Fibroblast of peridontal ligament (primary cell): Measurements from ENCODE around the gene ARL2BP.

Experiments
- DNase-seq: peaks from one replicate; pipeline ENCODE4 v3.0.0-alpha.2; 2010; ENCODE audit errors: extremely low read depth

ARL2BP gene

GRCh38 chr16:57235128-57236021 lies 9.7 kb upstream of the ARL2BP start:
- peak; percentile 40 for DNase-seq

- DNase-seq = no peak
These were observed 9.1 kb upstream of the ARL2BP start for GRCh38 chr16:57236022-57236350.

DNA sequence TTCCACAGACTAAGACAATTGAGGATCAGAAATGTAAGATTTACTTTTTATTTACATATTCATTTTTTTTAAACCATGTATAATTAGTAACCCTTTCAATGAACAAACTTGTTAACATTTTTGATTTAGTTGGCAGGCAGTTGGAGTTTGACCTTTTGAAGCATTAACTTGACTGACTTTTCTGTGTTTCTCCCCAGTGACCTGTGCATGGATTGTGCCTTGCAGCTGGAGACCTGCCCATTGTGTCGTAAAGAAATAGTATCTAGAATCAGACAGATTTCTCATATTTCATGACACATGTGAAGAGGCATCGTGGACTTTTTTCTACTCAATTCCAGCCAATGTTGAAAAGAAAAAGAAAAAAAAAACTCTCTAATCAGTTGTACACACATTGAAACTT lies 6.4 kb upstream of the ARL2BP start:
- no peak for DNase-seq

DNA sequence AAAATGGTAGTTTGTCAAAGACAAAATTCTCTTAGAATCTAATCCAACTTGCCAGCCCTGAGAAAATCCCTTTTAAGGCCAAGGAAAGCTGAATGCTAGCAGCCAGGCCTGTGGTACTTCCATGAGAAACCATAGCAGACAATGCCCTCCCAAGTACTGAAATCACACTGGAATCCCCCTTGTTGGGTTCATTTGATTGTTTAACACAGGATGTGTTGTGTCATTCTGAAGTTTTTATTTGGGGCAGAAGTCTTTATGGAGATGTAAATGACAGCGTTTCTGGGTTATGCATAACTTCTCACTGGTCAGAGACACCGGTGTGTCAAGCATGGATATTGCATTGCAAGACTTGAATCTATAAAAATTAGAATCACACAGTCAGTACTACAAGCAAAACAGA lies 6.0 kb upstream of the ARL2BP start:
- DNase-seq = no peak

GRCh38 chr16:57240851-57241250 lies 4.2 kb upstream of the ARL2BP start:
- DNase-seq = no peak

DNA sequence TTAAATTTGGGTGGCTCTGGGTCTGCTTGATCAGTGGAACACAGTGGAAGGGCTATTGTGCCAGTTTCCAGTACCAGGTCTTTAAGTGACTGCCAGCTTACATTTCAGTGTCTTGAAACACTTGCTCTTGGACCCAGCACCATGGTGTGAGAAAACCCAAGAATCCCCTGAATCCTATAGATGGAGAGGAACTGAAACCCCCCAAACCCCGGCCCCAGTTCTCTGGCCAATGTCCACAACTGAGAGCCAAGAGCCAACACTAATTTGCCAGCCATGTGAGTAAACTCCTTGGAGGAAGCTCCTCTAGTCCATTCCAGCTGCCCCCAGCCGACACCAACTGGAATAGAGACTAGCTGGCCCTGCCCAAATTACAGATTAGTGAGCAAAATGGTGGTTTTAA lies 2.4 kb upstream of the ARL2BP start:
- no peak for DNase-seq

DNA sequence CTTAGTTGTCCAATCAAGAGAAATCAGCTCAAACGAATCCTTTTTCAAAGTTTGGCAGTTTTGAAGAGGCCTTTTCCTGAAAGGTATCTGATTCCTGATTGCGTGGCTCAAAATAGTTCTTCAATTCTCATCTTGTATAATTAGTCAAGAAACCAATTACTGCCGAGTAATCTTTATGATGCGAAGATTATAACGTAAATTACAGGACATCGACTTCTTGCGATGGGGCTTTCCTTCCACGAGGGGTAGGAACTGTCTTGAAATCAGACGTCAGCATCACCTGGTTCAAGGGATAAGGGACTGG lies 644 bp upstream of the ARL2BP start:
- DNase-seq = no peak

- peak; percentile 24 for DNase-seq
These were observed 534 bp downstream of the ARL2BP start for GRCh38 chr16:57245472-57246113.

DNA sequence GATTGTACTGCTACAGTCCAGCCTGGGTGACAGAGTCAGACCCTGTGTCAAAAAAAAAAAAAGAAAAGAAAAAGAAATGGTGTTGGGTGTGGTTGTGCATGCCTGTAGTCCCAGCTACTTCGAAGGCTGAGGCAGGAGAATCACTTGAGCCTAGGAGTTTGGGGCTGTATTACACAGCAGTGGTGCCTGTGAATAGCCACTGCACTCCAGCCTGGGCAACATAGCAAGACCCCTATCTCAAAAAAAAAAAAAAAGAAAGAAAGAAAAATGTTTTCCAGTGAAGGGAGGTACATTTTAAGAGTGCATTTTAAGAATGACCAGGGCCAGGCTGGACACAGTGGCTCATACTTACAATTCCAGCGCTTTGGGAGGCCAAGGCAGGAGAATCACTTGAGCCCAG lies 6.3 kb downstream of the ARL2BP start:
- no peak for DNase-seq

GRCh38 chr16:57252148-57252721 lies 7.2 kb downstream of the ARL2BP start:
- DNase-seq = no peak

DNA sequence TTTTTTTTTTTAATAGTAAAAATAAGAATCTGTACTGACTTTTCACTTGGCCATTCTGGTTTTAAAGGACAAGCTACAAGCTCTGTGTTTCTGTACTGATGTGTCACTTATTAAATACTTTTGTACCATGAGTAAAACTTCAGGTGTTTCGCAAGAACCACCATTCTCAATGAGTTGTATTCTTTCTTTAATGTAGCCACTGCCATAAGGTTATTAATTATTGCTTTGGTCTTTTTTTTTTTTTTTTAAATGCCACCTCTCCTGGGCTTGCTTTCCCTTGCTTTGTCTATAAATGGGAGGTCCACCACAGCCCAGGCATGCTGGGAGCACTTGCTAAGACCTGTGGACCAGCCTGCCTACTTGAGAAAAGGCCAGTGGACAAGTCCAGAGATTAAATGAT lies 8.4 kb downstream of the ARL2BP start:
- no peak for DNase-seq

- no peak for DNase-seq
These were observed 10.8 kb downstream of the ARL2BP start for GRCh38 chr16:57255686-57256415.

- DNase-seq = no peak
These were observed 11.7 kb downstream of the ARL2BP start for GRCh38 chr16:57256601-57257395.

DNA sequence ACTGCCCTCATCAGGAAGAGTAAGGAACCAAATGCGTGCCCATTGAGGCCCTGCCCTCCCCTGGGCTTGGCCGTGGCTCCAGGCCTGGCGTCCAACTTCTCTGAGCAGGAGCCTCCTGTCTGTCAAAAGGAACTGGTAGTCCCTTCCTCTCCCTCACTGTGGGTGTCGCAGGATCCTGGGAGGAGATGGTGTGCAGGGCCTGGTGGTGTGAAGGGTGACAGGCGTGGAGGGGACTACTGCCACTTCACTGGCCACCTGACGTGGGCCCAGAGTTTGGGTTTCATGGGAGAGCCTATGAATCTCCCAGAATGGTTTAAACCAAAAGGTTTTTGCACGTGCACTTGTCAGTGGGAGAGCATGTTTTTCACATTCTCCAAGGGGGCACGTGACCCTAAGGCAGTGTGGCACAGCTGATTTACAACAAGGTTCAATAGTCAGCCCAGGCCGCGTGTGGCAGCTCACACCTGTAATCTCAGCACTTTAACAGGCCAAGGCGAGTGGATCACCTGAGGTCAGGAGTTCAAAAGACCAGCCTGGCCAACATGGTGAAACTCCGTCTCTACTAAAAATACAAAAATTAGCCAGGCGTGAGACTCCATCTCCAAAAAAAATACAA lies 12.5 kb downstream of the ARL2BP start:
- DNase-seq = no peak

DNA sequence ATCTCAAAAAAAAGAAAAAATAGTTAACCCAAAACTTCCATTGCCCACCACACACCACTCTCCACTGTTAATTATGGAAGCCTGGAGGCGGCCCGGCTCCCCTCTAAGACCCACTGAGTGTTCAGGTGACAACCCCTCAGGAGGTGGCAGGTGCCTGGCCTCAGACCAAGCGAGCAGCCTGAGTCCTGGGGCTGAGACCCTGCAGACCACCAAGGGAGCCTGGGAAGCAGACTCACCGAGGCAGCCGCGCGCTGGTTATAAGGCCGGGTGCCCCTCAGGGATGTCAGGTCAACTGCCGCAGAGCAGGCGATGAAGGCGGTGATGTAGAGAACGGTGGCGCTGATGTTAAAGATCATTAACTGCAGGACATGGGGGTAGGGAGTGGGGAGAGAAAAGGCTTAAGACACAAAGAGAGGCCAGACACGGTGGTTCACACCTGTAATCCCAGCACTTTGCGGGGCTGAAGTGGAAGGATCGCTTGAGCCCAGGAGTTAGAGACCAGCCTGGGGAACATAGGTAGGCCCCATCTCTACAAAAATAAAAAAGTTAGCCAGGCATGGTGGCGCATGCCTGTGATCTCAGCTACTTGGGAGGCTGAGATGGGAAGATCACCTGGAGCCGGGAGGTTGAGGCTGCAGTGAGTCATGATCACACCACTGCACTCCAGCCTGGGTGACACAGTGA lies 13.3 kb downstream of the ARL2BP start:
- no peak for DNase-seq

DNA sequence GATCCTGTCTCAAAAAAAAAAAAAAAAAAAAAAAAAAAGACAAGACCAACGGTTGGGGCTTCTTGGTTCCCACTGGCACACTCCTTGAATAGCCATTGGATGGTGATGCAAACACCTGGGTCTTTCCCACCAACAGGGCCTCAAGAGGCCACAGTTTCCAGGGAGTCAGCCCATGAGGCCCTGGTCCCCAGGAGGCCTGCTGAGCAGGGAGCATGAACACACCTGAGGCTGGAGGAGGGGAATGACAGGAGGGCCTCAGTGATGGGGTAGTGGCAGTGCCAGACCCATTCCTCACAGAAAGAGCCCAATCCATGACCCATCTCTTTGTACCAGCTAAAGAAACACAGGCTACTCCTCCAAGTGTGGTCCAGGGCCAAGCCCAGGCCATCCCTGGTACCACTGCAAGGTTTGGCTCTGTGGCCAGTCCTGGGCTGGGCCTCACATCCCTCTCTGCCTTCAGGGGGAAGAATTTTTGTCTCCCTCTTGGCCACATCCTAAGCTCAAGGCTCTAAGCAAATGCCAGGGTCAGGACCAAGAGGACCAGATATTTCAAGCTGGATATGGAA lies 13.9 kb downstream of the ARL2BP start:
- no peak for DNase-seq

- DNase-seq = peak; percentile 67
These were observed 15.4 kb downstream of the ARL2BP start for GRCh38 chr16:57260294-57260929.

GRCh38 chr16:57261806-57262205 lies 16.7 kb downstream of the ARL2BP start:
- DNase-seq = no peak

DNA sequence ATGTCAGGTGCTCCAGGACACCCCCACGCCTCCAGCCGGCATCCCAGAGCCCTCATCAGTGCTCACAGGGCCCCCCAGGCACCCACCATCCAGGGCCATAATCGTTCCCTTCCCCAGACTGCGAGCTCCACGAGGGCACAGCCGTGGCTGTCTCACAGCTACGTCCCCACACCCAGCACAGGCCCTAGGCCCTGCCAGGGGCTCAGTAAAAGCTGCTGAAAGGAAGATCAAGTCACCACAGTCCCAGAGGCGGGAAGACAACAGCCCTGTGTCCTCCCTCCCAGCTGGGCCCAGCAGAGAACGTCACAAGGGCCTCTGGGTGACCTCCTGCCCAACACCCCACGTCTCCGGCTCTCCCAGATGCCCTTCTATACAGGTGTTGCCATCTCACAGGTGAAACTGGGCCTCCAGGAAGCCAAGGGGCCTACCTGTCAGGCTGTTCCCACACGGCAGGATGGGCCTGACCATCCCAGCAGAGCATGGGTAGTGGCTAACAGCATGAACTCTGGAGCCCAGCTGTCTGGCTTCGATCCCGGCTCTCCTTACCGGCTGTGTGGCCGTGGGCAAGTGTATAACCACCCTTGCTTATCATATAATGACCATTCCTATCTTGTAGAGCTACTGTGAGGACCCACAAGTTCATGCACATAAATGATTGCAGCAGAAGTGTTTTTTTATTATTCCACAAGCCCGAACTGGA lies 17.9 kb downstream of the ARL2BP start:
- DNase-seq = no peak
